ENCODE results near the gene ODC1. TPM values are rescaled to one million over a fixed set of nuclear protein-coding genes. Genes with fewer than 3 reads are reported as not detected.

Gene ODC1
- total RNA-seq, 1 experiment from 2014 or later, result 78.4 TPM

DNA sequence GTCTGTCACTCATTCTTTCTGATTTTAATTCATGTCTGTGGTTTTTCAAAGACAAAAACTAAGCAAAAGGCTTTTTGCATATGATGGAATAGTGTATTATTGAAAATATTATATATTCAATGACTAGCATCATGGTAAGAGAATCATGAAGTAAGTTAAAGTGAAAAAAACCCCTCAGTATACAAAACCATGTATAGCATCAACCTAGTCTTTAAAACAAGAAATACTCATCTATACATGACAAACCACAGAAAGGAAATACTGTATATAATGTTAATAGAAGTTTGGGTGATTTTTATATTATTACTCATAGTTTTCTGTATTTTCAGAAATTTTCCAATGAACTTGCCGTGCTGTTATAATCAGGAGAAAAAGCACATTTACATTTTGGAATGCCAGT is 38.0 kb upstream of the ODC1 start:
- Mint-ChIP-seq H3K4me1 (ENCODE audit: low read depth, unreplicated experiment) (peaks cover 27% of the 10 kb centered on the region), H3K9me3 (ENCODE audit: low read depth, unreplicated experiment) (no peaks in the 10 kb centered on the region), H3K27me3 (ENCODE audit: unreplicated experiment) (peaks cover 28% of the 10 kb centered on the region), H3K36me3 (ENCODE audit: insufficient read depth, unreplicated experiment) (peaks cover 8% of the 10 kb centered on the region), H3K27ac (ENCODE audit: unreplicated experiment) (no peak overlapping the region), H3K4me3 (ENCODE audit: low read depth, unreplicated experiment) (no peak overlapping the region)
- CTCF ChIA-PET, result no interaction called here
- TF ChIP-seq, protein P1, sequence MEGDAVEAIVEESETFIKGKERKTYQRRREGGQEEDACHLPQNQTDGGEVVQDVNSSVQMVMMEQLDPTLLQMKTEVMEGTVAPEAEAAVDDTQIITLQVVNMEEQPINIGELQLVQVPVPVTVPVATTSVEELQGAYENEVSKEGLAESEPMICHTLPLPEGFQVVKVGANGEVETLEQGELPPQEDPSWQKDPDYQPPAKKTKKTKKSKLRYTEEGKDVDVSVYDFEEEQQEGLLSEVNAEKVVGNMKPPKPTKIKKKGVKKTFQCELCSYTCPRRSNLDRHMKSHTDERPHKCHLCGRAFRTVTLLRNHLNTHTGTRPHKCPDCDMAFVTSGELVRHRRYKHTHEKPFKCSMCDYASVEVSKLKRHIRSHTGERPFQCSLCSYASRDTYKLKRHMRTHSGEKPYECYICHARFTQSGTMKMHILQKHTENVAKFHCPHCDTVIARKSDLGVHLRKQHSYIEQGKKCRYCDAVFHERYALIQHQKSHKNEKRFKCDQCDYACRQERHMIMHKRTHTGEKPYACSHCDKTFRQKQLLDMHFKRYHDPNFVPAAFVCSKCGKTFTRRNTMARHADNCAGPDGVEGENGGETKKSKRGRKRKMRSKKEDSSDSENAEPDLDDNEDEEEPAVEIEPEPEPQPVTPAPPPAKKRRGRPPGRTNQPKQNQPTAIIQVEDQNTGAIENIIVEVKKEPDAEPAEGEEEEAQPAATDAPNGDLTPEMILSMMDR (IDR thresholded peaks at IDR 0.05; ENCODE audit: unreplicated experiment), result no peak
- intact Hi-C loops (cut with micrococcal nuclease; ENCODE audit: unreplicated experiment), result no loop called here
- no peak for DNase-seq
- no TSS peak for BruUV-seq (replicated peaks)

DNA sequence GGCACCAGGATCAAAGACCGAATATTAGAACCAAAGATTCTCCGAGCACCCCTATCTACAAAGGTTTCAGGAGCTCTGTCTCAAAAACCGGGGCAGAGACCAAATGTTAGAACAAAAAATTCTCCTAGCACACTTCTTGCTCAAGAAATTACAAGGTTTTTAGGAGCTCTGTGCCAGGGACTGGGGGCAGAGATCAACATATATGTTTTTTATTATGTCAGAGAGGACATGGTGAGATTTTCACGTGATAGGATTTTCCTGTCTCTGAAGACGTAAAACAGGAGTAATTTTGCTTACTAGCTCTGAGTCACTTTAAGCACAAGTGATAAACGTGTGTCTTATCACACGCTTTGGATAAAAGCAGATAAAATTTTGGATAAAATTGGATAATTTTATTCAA is 34.8 kb upstream of the ODC1 start:
- DNase-seq, result no peak
- H3K9me3 Mint-ChIP-seq (ENCODE audit: low read depth, unreplicated experiment), result no peaks in the 10 kb centered on the region
- intact Hi-C loops (cut with micrococcal nuclease; ENCODE audit: unreplicated experiment), result no loop called here
- H3K36me3 Mint-ChIP-seq (ENCODE audit: insufficient read depth, unreplicated experiment), result peaks cover 5% of the 10 kb centered on the region
- H3K27ac Mint-ChIP-seq (ENCODE audit: unreplicated experiment), result no peak overlapping the region
- peaks cover 14% of the 10 kb centered on the region for H3K4me1 Mint-ChIP-seq (ENCODE audit: low read depth, unreplicated experiment)
- no peak overlapping the region for H3K4me3 Mint-ChIP-seq (ENCODE audit: low read depth, unreplicated experiment)
- no TSS peak for BruUV-seq (replicated peaks)
- TF ChIP-seq, protein P1 (IDR thresholded peaks at IDR 0.05; ENCODE audit: unreplicated experiment), result no peak
- H3K27me3 Mint-ChIP-seq (ENCODE audit: unreplicated experiment), result peaks cover 43% of the 10 kb centered on the region
- CTCF ChIA-PET, result interaction anchor here (0.5 kb wide), 1 partner anchor 145 kb away, joined by 3 read pairs; no protein-coding TSS in a partner anchor

DNA sequence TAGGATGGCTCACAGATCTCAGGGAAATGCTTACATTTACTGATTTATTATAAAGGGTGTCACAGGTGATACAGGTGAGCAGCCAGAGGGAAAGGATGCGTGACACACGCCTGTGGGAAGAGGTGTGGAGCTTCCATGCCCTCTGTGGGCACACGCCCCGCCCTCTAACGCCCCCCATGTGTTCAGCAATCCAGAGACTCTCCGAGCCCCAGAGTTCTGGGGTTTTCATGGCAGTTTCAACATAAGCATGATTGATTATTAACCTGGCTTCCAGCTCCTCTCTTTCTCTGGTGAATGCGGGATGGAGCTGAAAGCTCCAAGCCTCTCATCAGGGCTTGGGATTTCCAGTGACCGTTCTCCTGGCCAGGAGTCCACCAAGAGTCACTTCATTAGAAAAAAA is 34.3 kb upstream of the ODC1 start:
- TF ChIP-seq, protein P1 (IDR thresholded peaks at IDR 0.05; ENCODE audit: unreplicated experiment), result no peak
- CTCF ChIA-PET, result interaction anchor here (0.5 kb wide), 1 partner anchor 145 kb away, joined by 3 read pairs; no protein-coding TSS in a partner anchor
- Mint-ChIP-seq H3K9me3 (ENCODE audit: low read depth, unreplicated experiment) (no peaks in the 10 kb centered on the region), H3K36me3 (ENCODE audit: insufficient read depth, unreplicated experiment) (peaks cover under 1% of the 10 kb centered on the region), H3K27me3 (ENCODE audit: unreplicated experiment) (peaks cover 43% of the 10 kb centered on the region), H3K4me1 (ENCODE audit: low read depth, unreplicated experiment) (peaks cover 9% of the 10 kb centered on the region), H3K27ac (ENCODE audit: unreplicated experiment) (no peak overlapping the region), H3K4me3 (ENCODE audit: low read depth, unreplicated experiment) (no peak overlapping the region)
- no TSS peak for BruUV-seq (replicated peaks)
- DNase-seq, result no peak
- intact Hi-C loops (cut with micrococcal nuclease; ENCODE audit: unreplicated experiment), result no loop called here

DNA sequence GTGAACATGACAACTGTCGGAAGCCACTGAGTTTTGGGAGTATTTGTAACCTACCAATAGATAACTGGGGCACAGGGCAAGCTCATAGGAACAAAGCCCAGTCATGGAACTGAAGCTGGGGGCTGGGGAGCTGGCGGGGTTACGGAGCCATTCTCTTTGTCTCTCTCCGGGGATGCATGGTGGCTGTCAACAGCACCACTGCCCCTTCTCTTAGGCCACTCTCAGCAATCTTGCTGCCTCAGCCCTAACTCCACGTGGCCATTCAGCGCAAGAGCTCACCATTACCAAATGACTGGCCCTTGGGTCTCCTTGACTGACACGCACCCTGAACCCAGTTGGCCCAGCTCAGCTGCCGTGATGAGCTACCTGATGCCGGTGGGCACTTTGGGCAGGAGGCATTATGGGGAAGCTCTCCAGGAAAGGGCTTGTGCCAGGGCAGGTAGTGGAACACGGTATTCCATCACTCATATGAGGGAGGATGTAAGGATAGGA is 33.6 kb upstream of the ODC1 start:
- no peak for DNase-seq
- TF ChIP-seq, protein P1 (IDR thresholded peaks at IDR 0.05; ENCODE audit: unreplicated experiment), result no peak
- CTCF ChIA-PET, result no interaction called here
- Mint-ChIP-seq H3K36me3 (ENCODE audit: insufficient read depth, unreplicated experiment) (no peaks in the 10 kb centered on the region), H3K27me3 (ENCODE audit: unreplicated experiment) (peaks cover 43% of the 10 kb centered on the region), H3K4me1 (ENCODE audit: low read depth, unreplicated experiment) (peaks cover 2% of the 10 kb centered on the region), H3K9me3 (ENCODE audit: low read depth, unreplicated experiment) (no peaks in the 10 kb centered on the region), H3K4me3 (ENCODE audit: low read depth, unreplicated experiment) (no peak overlapping the region), H3K27ac (ENCODE audit: unreplicated experiment) (no peak overlapping the region)
- no TSS peak for BruUV-seq (replicated peaks)
- intact Hi-C loops (cut with micrococcal nuclease; ENCODE audit: unreplicated experiment), result no loop called here

All from Calu3 (cell line).